CD1c-positive myeloid dendritic cell (primary cell): Measurements from ENCODE around the gene ABHD12.
"Not testable (repeated sequence)": the region's sequence is repeated elsewhere in the genome, so short reads cannot be mapped to it uniquely, and the experiment has no call there.

Experiments
- DNase-seq: peaks from one replicate; pipeline ENCODE4 v3.0.0-alpha.2; 2016; ENCODE audit errors: extremely low spot score

The ABHD12 gene

DNA sequence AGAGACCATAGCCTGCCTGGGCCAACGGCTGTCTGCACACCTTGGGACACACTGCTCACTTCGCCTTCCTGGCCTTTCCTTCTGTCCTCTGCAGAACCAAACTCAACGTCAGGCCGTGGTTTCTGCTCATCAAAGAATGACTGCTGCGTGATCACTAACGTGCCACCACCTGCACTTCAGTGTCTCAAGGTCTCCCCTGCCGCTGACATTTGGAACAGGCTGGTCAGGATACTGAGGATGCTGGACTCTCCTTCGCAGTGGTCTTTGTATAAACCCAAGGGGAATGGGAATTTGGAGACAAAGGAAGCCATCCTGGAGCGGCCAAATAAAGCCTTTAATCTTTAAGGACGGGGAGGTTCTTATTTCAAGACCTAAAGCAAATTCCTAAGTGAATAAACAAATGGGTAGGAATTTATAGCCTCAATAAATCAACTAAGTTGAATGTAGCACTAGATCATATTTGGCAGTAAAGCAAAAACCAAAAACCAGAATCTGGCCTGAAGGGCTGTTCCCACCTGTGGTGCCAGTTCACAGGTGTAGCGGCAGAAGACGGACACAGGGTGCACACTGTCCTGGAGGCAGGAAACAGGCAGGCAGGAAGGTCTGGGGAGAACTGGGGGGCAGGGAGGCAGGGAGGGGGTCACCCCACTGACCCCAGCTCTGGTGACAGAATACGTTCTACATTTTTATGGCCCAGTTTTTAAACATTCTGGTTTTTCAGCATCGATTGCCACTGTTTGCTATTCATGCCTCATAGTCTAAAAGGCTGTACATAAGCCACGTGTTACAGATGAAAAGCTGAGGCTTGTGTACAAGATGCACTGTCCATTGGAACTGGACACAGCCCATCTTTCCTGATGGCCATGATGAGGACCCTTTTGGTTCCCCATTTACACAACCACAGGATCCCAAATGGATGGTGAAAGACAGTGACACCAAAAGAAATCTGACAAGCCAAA lies 36.6 kb downstream of the ABHD12 start:
- no peak for DNase-seq

DNA sequence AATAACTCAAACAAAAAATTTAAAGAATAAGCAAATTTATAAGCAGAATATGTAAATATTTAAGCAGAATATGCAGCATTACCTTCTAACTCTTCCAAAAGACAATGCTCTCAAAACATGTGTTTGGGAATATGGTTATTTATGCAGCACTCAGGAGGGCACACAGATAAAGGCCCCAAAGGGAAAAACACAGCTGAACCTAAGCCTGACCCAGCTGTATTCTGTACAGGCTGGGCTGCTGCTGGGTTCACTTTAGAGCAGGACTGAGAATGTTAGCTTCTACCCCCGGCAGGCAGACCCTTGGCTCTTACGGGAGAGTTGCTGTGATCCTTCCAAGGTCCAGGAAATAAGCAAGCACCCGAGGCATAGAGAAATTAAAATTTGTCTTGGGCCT lies 37.3 kb downstream of the ABHD12 start:
- no peak for DNase-seq

DNA sequence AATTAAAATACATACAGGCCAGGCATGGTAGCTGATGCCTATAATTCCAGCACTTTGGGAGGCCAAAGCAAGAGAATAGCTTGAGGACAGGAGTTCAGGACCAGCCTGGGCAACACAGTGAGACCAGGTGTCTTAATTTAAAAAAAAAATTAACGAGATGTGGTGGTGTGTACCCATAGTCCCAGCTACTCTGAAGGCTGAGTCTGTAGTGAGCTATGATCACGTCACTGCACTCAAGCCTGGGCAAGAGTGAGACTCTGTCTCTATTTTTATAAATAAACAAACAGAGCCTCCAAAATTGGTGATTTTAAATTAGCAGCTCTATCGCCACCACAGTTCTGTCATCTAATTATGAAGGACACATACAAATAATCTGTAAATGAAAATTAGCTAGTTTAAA lies 37.9 kb downstream of the ABHD12 start:
- DNase-seq, result no peak

DNA sequence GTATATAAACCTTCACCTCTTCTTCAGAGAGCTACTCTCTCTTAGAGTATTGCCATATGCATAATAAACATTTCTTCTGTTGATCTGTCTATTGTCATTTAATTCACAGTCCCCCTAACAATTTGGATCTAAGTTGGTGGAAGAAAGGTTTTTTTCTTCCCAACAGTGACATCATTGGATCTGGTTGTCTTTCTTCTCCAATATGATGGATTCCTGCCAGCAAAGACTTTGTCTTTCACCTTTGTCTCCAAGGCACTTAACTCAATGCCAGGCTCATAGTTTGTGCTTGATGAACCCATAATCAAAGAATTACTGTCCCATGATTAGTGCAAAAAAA lies 39.6 kb downstream of the ABHD12 start:
- no peak for DNase-seq

DNA sequence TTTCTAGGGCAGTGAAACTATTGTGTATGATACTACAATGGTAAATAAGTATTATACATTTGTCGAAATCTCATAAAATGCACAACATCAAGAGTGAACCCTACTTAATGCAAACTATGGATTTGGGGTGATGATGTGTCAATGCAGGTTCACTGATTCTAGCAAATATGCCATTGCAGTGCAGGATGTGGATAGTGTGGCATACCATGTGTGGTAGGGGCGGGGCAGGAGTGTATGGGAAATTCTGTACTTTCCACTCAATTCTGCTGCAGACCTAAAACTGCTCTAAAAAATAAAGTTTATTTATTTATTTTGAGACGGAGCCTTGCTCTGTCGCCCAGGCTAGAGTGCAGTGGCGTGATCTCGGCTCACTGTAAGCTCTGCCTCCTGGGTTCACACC lies 44.3 kb downstream of the ABHD12 start:
- no peak for DNase-seq

DNA sequence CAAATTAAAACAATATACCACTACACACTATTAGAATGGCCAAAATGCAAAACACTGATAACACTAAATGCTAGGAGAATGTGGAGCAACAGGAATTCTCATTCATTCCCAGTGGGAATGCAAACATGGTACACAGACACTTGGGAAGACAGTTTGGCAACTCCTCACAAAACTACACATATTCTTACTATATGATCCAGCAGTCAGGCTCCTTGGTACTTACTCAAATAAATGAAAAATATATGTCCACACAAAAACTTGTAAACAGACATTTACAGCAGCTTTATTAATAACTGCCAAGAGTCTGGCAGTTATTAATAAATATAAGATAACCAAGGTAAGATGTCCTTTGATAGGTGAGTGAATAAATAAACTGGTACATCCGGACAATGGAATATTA lies 44.9 kb downstream of the ABHD12 start:
- DNase-seq, result no peak

DNA sequence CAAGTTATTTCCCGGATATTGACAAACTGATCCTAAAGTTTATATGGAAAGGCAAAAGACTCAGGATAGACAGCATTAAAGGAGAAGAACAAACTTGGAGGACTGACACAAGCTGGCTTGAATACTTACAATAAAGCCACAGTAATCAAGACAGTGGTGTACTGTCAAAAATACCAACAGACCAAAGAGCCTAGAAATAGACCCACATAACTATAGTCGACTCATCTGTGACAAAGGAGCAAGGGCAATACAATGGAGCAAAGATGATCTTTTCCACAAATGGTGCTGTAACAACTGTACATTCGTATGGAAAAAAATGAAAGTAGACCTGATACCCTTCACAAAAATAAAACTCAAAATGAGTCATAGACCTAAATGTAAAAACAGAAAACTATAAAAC lies 46.0 kb downstream of the ABHD12 start:
- no peak for DNase-seq

DNA sequence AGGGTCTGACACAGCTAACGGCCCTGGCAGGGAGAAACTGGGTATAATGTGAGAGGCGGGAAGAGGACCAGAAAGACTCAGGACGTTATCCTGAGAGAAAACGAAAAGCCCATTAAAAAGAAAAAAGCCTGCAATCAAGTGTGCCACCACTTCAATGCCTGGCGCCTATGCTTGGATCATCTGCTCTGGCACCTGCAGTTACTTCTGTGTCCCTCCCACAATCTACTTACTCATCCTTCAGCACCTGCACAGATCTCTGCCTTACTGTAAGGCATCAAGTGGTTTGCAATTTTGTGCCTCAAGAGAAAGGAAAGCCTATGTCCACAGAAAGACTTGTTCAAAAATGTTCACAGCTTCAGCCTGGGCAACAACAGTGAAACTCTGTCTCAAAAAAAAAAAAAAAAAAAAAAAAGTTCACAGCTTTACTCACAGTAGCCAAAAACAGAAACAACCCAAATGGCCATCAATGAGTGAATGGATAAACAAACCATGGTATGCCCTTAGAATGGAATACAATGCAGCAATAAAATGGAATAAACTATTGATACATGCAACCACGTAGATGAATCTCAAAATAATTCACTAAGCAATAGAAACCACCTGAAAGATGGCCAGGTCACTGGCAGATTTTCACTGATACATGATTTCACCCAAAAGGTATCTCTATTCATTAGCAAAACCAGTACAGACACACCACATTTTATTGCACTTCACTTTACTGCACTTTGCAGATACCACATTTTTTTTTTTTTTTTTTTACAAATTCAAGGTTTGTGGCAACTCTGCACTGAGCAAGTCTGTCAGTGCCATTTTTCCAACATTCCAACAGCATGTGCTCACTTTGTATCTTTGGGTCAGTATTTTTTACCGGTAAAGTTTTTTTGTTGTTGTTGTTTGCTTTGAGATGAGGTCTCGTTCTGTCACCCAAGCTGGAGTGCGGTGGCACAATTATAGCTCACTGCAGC lies 48.6 kb downstream of the ABHD12 start:
- DNase-seq, result no peak

DNA sequence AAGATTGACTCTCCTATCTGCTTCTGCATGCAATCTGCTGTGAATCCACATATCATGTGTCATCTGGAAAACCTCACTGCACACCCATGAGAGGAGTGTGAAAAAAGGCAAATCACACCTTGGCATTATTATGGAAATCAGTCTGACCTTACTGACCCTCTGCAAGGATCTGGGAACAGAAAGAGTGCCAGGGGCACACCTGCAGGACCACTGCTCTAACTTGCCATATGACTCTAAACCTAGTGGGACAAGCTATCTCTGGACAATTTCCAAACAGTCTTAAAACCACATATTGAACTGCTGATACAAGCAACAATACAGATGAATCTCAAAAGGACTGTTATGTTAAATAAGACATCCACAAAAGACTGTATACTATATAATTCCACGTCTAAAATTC lies 50.3 kb downstream of the ABHD12 start:
- DNase-seq, result no peak

DNA sequence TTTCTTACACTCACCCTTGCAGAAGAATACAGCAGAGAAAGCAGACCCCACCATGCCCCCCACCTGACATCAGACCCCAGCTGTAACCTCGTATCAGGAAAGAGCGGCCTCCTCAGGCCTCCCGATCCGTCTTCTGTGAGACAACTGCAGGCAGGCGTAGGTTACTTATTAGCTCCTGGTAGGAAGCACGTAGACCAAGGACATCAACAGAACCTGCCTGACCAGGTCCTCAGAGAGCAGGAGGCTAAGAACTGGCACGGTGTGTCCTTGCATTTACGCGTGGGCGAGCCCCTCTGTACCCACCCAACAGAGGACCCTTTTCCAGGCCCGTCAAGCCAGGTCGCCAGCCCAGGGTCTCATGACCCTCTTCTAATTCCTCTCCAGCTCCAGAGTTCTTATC lies 51.0 kb downstream of the ABHD12 start:
- no peak for DNase-seq

DNA sequence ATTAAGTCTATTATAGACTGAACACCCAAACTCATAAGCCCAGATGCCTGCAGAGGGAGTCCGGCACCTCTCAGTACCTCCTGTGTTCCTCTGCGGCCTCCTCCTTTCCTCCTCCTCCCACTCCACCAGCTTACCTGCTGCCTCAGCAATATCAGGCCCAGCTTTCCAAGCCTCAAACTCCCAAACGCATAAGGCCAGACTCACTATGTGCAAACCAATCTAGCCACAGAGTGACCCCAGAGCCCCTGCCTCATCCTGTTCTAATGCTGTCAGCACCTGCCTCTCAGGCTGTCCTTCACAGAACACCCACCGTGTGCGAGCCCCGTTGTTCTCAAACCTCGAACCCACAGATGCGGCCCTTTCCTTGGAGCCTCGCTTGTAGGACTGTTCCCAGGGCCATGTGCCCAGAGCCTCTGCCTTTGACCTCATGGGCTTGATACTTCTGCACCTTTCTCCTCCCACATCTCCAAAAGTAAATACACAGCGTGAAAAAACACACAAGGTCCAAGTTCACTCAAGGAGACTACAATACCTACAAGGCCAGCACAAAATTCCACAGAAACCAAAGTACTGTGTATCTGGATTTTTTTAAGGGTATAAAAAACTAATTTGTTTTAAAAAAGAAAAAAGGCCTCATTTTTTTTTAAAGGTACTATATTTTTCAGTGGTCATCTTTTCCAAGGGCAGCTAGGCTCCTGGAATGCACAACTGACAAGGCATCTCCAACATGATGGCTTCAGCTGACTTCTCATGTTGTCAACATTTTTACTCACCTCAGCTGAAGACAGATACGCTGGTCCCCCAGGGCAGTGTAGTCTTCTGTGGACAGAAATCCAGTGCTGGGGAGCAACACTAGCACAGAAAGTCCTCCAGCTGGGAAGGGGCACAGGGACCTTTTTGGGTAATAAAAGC lies 52.3 kb downstream of the ABHD12 start:
- no peak for DNase-seq

DNA sequence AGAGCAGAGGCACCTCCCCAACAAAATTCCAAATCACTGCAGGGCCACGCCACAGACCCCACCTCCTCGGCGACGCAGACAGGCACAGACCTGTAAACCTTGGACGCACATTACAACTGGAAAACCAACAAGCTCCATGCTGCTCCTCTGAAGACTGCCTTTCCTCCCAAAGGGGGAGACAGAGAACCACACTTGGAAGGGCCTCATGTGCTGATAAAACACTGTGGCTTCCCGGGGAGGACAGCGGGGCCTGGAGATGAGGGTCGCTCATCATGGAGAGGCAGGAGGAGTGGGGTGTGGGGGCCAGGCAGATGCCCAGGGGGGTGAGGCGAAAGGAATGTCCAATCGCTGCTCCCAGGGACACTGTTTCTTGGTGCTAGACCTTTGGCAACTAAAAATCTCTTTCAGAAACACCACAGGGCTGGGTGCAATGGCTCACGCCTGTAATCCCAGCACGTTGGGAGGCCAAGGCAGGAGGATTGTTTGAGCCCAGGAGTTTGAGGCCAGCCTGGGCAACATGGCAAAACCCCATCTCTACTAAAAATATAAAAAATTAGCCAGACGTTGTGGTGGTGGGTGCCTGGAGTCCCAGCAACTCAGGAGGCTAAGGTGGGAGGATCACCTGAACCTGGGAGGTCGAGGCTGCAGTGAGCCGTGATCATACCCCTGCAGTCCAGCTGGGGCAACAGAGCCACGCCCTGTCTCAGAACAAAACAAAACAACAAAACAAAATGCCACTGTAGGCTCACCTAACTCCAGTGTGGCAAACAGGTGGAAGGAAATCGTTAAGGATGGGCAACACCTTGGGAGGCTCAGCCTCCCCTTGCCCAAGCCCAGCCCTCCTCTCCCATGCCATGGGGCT lies 53.8 kb downstream of the ABHD12 start:
- DNase-seq, result no peak

DNA sequence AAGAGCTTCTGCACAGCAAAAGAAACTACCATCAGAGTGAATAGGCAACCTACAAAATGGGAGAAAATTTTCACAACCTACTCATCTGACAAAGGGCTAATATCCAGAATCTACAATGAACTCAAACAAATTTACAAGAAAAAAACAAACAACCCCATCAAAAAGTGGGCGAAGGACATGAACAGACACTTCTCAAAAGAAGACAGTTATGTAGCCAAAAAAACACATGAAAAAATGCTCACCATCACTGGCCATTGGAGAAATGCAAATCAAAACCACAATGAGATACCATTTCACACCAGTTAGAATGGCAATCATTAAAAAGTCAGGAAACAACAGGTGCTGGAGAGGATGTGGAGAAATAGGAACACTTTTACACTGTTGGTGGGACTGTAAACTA lies 55.7 kb downstream of the ABHD12 start:
- DNase-seq, result not testable (repeated sequence)

DNA sequence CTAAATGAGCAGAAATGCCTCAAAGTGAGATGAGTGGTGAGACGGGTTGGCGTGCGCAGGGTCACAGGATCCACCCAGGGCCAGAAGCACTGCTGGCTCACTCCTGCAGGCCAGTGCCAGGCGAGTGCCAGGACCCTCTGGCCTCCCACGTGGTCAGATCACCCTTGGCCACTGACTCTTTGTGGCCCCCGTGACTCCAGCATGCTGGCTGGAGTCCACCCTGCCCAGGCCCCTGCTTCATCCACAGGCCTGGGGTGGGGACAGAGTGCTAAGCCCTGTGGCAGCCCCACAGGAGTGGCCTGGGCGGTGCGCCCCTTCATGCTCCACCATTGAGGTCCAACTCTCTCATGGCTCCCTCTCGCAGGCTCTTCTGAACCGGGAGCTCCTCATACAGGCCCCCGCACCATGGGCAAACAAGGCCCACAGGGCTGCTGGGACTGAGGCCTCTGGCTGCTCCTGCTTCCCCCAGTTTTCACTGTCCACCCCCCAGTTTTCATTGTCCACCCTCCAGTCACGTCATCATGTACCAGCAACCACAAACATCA lies 61.6 kb downstream of the ABHD12 start:
- no peak for DNase-seq

DNA sequence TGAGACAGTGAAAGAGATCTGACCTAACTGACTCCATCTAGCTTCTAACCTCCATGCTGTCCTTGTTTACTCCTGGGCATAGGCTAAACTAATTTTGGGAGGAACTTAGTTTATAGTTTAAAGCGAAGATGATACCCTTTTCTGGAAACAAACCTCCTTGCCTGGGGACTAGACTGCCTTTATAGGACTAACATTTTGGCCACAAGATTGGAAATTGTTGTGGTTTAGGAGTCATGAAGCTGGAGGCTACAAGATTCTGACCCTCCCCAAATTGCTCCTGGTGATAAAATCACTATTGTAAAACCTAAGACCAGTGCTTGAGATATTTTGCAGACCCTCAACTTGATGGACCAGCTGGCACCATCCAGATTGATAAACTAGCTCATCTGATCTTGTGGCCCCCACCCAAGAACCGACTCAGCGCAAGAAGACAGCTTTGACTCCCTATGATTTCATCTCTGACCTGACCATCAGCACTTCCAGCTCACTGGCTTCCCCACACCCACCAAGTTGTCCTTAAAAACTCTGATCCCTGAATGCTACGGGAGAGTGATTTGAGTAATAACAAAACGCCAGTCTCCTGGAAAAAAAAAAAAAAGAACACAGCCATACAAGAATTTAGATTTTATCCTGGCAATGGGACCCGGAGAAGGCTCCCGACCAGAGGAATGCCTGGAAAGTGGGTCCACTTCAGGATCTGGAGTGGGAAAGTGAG lies 63.0 kb downstream of the ABHD12 start:
- no peak for DNase-seq

DNA sequence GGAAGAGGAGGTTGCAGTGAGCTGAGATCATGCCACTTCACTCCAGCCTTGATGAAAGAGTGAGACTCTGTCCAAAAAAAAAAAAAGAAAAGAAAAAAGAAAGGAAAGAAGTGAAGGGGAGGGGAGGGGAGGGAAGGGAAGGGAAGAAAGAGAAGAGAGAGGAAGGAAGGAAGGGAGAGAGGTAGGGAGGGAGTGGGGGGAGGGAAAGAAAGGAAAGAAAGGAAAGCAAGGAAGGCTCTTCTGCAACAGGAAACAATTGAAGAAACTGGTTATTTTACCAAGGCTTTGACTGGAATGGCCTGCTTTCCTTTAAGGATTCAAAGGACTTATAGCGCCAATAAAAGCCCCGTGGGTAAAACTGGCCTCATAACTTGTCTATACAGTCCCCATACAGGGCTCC lies 64.6 kb downstream of the ABHD12 start:
- no peak for DNase-seq

DNA sequence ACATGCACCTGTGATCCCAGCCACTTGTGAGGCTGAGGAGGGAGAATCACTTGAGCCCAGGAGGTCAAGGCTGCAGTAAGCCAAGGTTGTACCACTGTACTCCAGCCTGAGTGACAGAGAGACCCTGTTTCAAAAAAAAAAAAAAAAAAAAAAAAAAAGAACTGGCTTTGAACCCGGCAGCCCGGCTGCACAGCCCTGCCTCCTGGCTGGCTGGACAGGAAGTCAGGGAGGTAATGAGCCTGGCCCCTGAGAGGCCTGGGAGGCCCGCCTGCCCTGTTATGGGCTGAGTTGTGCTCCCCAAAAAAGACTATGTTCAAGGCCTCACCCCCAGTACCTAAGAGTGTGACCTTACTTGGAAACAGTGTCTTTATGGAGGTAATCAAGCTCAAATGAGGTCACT lies 65.6 kb downstream of the ABHD12 start:
- no peak for DNase-seq

DNA sequence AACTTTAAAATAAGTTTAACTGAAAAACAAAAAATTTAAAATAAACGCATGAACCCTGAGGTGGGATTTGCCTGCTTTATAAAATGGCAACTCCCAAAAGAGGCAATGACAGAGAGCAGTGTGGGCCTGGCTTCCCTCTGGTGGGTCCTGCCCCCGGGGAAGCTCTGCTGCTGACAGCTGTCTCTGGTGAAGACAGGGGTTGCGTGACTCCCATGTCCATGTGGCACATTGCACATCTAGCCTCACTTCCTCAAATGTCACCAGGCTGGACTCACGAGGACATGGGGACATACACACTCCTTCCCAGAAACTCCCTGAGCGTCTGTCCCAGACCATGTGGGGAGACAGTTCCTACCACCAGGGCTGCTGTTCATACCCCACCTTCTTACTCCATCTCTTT lies 66.2 kb downstream of the ABHD12 start:
- DNase-seq, result peak; percentile 95

DNA sequence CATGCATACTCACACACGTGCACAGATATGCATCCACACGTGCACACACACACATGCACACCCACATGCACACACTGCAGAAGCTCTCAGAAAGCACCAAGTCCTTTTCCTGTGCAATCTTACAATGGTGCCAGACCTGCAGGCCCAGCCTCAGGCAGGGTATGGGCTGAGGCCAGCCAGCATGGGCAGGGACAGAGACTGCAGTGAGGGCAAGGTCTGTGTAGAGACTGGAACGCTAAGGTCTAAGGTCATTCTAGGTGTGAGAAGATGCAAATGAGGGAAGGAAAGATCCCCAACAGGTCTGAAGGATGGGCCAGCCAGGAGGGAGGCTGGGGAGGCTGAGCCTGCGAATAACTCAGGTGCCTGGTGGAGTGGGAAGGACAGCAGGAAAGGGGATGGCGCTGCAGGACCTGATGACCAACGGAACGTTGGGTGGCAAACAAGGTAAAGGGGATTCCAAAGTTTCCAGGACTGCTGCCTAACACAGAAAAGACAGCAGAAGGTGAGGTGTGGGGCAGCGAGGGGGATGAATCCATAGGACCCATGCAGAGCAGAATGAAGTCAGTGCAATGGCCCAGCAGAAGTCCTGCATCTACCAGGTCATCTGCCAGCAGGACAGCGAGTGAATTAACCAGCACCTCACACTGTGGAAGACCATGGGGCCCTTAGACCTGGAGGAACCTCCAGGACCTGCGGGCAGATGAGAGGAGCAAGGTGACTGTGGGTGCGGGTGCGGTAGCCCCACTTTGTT lies 67.0 kb downstream of the ABHD12 start:
- DNase-seq, result no peak
